GM04504 (cell line): ENCODE data around the gene ACOT7.
"Not testable (repeated sequence)": the region's sequence is repeated elsewhere in the genome, so short reads cannot be mapped to it uniquely, and the experiment has no call there.

ENCODE experiments used
- DNase-seq: peaks from one replicate; pipeline ENCODE4 v3.0.0-alpha.2; 2012; ENCODE audit warnings: low read depth

ACOT7 gene

DNA sequence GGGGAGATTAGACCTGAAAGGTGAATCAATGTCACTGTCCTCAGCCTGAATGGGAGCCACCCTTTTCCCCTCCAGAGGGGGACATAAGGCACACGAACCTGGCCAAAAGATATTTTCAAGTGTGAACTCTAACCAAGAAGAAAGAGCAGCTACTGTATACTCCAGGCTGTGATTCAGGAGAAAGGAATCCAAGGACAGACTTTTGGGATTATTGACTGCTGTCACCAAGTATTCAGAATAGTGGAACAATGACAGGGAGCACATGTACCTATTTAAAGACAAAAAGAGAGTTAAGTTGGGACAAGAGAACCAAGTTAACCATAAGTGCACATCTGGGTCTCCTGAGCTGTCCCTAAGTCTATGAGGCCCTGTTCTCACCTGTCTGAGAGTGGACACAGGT lies 160.2 kb downstream of the ACOT7 start:
- no peak for DNase-seq

DNA sequence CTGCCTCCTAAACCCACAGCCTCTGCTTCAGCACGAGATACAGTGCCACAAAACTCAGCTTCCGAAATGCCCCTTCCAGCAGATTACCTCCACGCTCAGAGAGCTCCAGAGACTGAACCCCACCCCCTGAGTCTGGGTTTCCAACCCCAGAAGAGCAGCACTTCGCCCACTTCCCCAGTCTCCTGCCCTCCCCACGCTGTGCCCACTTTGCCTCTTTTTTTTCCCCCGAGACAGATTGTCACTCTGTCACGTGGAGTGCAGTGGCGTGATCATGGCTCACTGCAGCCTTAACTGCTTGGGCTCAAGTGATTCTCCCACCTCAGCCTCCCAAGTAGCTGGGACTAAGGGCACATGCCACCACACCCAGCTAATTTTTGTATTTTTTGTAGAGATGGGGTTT lies 167.9 kb downstream of the ACOT7 start:
- DNase-seq: no peak

DNA sequence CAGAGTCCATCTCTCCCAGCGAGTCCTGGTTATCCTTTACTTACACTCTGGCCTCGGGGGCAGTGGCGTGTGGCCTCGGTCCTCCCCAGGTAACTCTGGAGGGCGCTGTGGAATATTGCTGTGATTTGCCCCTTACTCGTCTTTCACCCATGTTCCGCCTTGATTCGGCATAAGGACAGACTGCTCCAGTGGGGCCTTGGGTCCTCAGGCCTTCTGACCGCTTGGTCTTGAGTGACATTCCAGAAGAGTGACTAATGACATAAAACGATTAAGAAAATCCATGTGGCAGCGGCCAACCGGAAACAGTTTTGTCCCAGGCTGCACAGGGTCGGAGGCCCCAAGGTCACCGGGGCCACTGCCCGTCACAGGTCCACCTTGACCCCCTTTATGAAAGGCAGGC lies 168.8 kb downstream of the ACOT7 start:
- no peak for DNase-seq

DNA sequence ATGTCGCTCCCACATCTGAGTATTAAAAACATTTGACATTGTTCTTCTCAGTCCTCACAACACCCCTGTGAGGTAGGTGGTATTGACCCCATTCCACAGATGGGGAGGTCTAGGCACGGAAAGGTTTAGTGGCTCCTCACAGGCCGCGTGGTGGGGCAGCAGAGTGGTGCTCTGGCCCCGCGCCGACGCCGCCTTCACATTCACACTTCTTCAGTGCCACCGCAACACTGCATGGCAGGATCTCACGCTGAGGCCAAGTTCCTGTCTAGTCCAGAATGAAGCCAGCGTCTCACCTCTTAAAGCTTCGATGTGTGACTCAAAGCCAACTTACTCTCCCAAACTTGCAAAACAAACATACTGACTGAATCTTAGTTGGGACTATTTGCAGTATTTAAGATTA lies 169.9 kb downstream of the ACOT7 start:
- no peak for DNase-seq

DNA sequence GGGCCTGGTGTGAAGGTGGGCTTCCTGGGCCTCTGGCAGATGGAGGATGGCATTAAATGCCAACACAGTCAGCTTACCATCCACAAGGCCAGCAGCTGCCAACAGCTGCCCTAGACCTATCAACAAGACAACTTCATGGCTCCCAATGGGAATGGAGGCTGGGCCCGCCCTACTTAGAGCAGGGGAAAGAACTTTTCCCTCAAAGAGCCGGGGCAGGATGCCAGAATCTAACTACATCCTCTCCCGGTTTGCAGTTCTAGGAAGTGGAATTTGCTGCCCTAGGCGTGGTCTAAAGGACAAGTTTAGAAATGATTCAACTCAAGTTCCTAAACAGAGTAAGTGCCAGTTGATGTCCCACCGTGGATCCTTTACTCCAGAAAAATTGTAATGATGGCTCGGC lies 170.9 kb downstream of the ACOT7 start:
- no peak for DNase-seq

DNA sequence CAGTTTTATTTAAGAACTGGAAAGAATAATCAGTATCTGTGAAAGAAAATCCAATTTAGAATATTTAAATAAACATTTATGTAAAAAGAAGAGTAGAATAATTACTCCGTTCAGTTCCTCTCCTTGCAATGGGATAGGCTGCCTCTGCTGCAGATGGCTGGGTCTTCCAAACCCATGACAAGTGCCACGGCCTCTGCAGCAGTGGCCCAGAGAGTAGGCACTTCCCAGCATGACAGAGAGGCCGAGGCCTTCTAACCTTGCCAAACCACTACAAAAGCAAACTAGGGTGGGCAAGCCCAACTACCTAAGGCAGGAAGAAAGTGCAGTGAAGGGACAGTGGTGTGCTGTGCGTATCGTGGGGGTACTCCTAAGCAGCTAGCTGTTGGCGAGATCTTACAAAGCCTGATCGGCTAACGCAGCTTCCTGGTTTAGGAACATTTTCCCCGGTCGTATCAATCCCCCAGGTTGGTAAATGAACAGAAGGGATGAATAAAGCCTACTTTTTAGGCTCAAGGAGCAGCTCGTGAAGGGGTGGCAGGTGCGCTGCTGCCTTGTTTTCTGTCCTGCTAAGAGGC lies 172.3 kb downstream of the ACOT7 start:
- no peak for DNase-seq

DNA sequence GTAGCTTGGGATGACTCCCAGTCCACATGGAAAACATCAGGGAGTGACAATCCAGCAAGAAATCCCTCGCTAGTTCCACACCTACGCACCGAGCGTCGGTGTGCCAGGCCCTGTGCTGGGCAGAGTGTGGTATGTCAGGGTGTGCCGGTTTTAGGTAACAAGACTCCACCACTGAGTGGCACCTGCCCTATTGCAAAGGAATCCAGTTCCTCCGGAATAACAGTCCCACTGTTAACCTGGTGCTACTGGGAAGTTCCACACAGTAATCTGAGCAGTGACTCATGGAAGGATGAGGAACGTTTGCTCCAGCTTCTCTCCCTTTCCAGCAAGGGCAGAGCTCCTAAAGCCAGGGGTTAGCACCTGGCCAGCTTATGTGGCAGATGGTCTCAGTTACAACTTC lies 173.3 kb downstream of the ACOT7 start:
- DNase-seq: no peak

DNA sequence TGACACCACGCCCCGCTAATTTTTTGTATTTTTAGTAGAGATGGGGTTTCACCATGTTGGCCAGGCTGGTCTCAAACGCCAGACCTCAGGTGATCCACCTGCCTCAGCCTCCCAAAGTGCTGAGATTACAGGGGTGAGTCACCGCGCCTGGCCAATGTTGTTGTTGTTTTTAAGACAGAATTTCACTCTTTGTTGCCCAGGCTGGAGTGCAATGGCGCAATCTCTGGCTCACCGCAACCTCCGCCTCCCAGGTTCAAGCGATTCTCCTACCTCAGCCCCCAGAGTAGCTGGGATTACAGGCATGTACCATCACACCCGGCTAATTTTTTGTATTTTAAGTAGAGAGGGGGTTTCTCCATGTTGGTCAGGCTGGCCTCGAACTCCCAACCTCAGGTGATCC lies 173.9 kb downstream of the ACOT7 start:
- DNase-seq: not testable (repeated sequence)

DNA sequence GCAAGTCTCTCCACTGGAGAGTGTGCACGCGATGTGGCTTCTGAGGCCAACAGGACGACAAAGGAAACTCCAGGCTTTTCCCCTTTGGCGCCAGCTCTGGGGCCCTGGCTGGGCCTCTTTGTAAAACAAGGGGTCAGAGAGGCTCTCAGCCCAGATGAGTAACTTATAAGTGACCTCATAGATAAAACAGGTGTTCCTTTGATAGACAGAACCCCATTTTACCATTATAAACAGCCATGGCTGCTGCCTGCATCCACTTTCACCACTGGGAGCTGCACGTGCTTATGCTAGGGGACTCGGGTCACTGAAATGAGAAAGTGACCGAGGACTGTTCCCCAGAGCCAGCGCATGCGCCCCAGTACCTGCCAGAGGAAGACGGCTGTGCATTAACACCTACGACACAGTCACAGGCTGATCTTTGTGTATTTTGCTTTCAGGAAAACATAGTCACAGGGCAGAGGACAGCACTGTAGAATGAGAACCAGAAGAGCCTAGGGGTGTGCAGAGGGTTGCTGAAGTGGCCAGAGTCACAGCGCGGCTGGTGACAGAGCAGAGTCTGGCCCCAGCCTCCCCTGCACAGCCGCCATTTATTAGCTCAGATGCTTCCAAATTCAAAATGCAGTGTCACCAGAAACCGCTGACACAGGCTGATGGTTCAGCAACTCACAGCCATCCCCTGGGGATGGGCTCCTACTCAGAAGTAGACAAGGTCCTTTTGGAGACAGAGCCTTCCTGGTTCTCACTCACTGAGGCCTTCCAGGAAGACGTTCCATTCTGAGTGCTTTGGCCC lies 175.0 kb downstream of the ACOT7 start:
- DNase-seq: no peak
